Endothelial cell of umbilical vein (primary cell): ENCODE measurements around the gene MARF1. TPM values are rescaled to one million over a fixed set of nuclear protein-coding genes. Genes with fewer than 3 reads are reported as not detected.

Experiments
- BruUV-seq: library from RNA; stranded (reverse); fragments of 400-500 nt; replicated peaks from 2 replicates; lab custom pipeline; 2021; lab: Mats Ljungman, UMichigan
- CTCF ChIA-PET: fragments of 300-600, 350-600 bp; sonication (Branson Sonifier 250); formaldehyde crosslinking; loops from one replicate; lab custom pipeline; 2021; ENCODE audit warnings: antibody characterized with exemption, inconsistent platforms; lab: Charles Lee
- POLR2A ChIA-PET: fragments of 300-600, 350-600 bp; sonication (Branson Sonifier 250); formaldehyde crosslinking; loops from one replicate; lab custom pipeline; 2021; ENCODE audit warnings: antibody characterized with exemption, inconsistent platforms; lab: Charles Lee
- DNase-seq: peaks from one replicate; pipeline ENCODE4 v3.0.0-alpha.2; 2011; ENCODE audit warnings: low read depth, low spot score
- FAIRE-seq: peaks from 2 replicates; lab custom pipeline; 2011; peaks lifted over from hg19 to GRCh38; lab: Jason Lieb, UNC
- H2AFZ ChIP-seq: 2 replicates; pipeline ENCODE4 v1.6.0; 2012; ENCODE audit warnings: low read depth, low read length, control low read depth, inconsistent platforms
- H3K27ac ChIP-seq: 2 replicates; pipeline ENCODE4 v1.5.1; 2011; ENCODE audit warnings: low read depth, mild to moderate bottlenecking, control low read depth, low read length, moderate library complexity; ENCODE audit not compliant: insufficient read depth
- H3K27me3 ChIP-seq, 2 experiments: 2 replicates each; pipeline versions ENCODE4 v1.6.0 to v1.6.1; 2011; ENCODE audit warnings: low read length in 2 of 2, mixed read lengths in 1 of 2; ENCODE audit not compliant: control insufficient read depth in 2 of 2, insufficient read depth in 2 of 2
- H3K36me3 ChIP-seq, 2 experiments: 2 replicates in 1 of 2; 3 replicates in 1 of 2; pipeline ENCODE4 v1.5.1; 2011; ENCODE audit warnings: low read length in 2 of 2, mild to moderate bottlenecking in 1 of 2, moderate library complexity in 1 of 2; ENCODE audit not compliant: control insufficient read depth in 2 of 2, insufficient read depth in 2 of 2; ENCODE audit errors: extremely low read depth in 1 of 2
- H3K4me1 ChIP-seq: 3 replicates; pipeline ENCODE4 v1.5.1; 2011; ENCODE audit warnings: mild to moderate bottlenecking, low read length; ENCODE audit not compliant: control insufficient read depth, insufficient read depth; ENCODE audit errors: extremely low read depth
- H3K4me2 ChIP-seq: 2 replicates; pipeline ENCODE4 v1.6.1; 2011; ENCODE audit warnings: low read length, control low read depth, mixed read lengths; ENCODE audit not compliant: insufficient read depth
- H3K4me3 ChIP-seq, 3 experiments: fragments of 200-600 bp in 1 of 3; sonication (generic), shearing (Covaris generic) in 1 of 3; replicated peaks in 1 of 3; 2 replicates each; pipeline ENCODE4 v1.5.1; 2011 to 2016; ENCODE audit warnings: control low read depth in 3 of 3, low read length in 3 of 3, mild to moderate bottlenecking in 2 of 3, inconsistent platforms in 1 of 3, low read depth in 1 of 3, moderate library complexity in 1 of 3; ENCODE audit not compliant: insufficient read depth in 1 of 3
- H3K79me2 ChIP-seq: 2 replicates; pipeline ENCODE4 v1.6.0; 2012; ENCODE audit warnings: low read length, inconsistent platforms; ENCODE audit not compliant: control insufficient read depth, insufficient read depth
- H3K9ac ChIP-seq: replicated peaks from 2 replicates; pipeline ENCODE3; 2011; ENCODE audit warnings: low read length, control low read depth; ENCODE audit not compliant: insufficient read depth; ENCODE audit errors: extremely low read depth
- H3K9me1 ChIP-seq: replicated peaks from 3 replicates; pipeline ENCODE4 v1.6.0; 2011; ENCODE audit warnings: mild to moderate bottlenecking, low read length; ENCODE audit not compliant: control insufficient read depth, insufficient read depth; ENCODE audit errors: extremely low read depth
- H3K9me3 ChIP-seq: replicated peaks from 2 replicates; pipeline ENCODE4 v1.5.1; 2012; ENCODE audit warnings: low read length, inconsistent platforms; ENCODE audit not compliant: control insufficient read depth, insufficient read depth
- H4K20me1 ChIP-seq: replicated peaks from 2 replicates; pipeline ENCODE3; 2011; ENCODE audit warnings: mild to moderate bottlenecking, low read length; ENCODE audit not compliant: control insufficient read depth, insufficient read depth; ENCODE audit errors: extremely low read depth
- CTCF ChIP-seq, 2 donors: IDR thresholded peaks; 1 replicate in 1 of 2; 2 replicates in 1 of 2; pipeline ENCODE4 v1.5.1; 2011; ENCODE audit warnings: low read length in 2 of 2, mild to moderate bottlenecking in 2 of 2, moderate library complexity in 2 of 2, control low read depth in 1 of 2, inconsistent platforms in 1 of 2, low read depth in 1 of 2; ENCODE audit not compliant: insufficient read depth in 1 of 2; ENCODE audit errors: extremely low read depth in 1 of 2
- EZH2 ChIP-seq: IDR thresholded peaks from 2 replicates; pipeline ENCODE4 v1.6.1; 2012; ENCODE audit warnings: borderline replicate concordance, low read depth, mild to moderate bottlenecking, moderate library complexity, low read length, inconsistent platforms; ENCODE audit not compliant: severe bottlenecking
- FOS ChIP-seq: IDR thresholded peaks from 2 replicates; pipeline ENCODE4 v1.6.1; 2011; ENCODE audit warnings: mild to moderate bottlenecking, low read length, moderate library complexity, borderline replicate concordance; ENCODE audit not compliant: insufficient read depth
- GATA2 ChIP-seq: IDR thresholded peaks from 2 replicates; pipeline ENCODE4 v1.7.0; 2011; ENCODE audit warnings: low read depth, mild to moderate bottlenecking, moderate library complexity, mixed read lengths, low read length; ENCODE audit not compliant: insufficient read length, insufficient read depth
- JUN ChIP-seq: IDR thresholded peaks from 2 replicates; pipeline ENCODE4 v1.6.1; 2011; ENCODE audit warnings: borderline replicate concordance, low read depth; ENCODE audit not compliant: insufficient read length, insufficient read depth
- MAX ChIP-seq: IDR thresholded peaks from 2 replicates; pipeline ENCODE4 v1.6.1; 2011; ENCODE audit not compliant: insufficient read depth, insufficient read length
- MYC ChIP-seq: IDR thresholded peaks from one replicate; pipeline ENCODE4 v1.6.1; 2011; ENCODE audit warnings: mild to moderate bottlenecking, low read depth, low read length
- POLR2A ChIP-seq: IDR thresholded peaks from 2 replicates; pipeline ENCODE4 v1.6.1; 2012; ENCODE audit warnings: low read depth, mild to moderate bottlenecking, control low read depth, low read length
- POLR2AphosphoS5 ChIP-seq: IDR thresholded peaks from 2 replicates; pipeline ENCODE4 v1.6.1; 2012; ENCODE audit warnings: low read depth, mild to moderate bottlenecking, control low read depth, low read length, moderate library complexity; ENCODE audit not compliant: insufficient read depth
- dilution Hi-C: fragments of 300-500 bp; cut with MboI; formaldehyde crosslinking; loops from one replicate; pipeline ENCODE4 v1.15.0; 2019; ENCODE audit warnings: low sequenced_read_pairs; ENCODE audit not compliant: extremely low pct_ligation_motif_present
- intact Hi-C: fragments of 100-400 bp; cut with micrococcal nuclease; formaldehyde crosslinking; loops from one replicate; pipeline ENCODE4 v1.10.0; 2022
- polyA plus RNA-seq, 4 experiments: library from polyadenylated mRNA; depleted of rRNA in 3 of 4; stranded (reverse) in 3 of 4; unstranded in 1 of 4; fragments of >200 nt; gene quantifications; 2 replicates each; pipeline versions ENCODE4 v1.2.1 to v1.2.3, GENCODE V29; 2011 to 2012; ENCODE audit warnings: missing spikeins in 1 of 4
- total RNA-seq: library from RNA; stranded (reverse); gene quantifications from 2 replicates; pipeline ENCODE4 v1.2.3, GENCODE V29; 2021

The MARF1 gene
- total and polyA plus RNA-seq, 2 donors (not counting 3 experiments of a cell fraction or from before 2014, with no cell fraction given), result 14.6 to 58.5 TPM

GRCh38 chr16:15676506-15676905, 33.6 kb upstream of the MARF1 start:
- POLR2A ChIA-PET, result no interaction called here
- DNase-seq (no peak), FAIRE-seq (no peak)
- H3K4me2 ChIP-seq, result no peak overlapping the region
- peaks cover 22% of the 10 kb centered on the region for H3K79me2 ChIP-seq
- no peak overlapping the region for H3K27ac ChIP-seq
- H3K9me3 ChIP-seq, result no peaks in the 10 kb centered on the region
- no peak overlapping the region for H3K4me3 ChIP-seq
- dilution Hi-C loops (no loop called here), intact Hi-C loops (no loop called here)
- no peak overlapping the region for H3K9ac ChIP-seq
- peaks cover 21% of the 10 kb centered on the region for H3K4me1 ChIP-seq
- TF ChIP-seq GATA2 (no peak), POLR2AphosphoS5 (no peak), FOS (no peak), MAX (no peak), CTCF (IDR thresholded peaks at IDR 0.05; ENCODE audit: extremely low read depth in 1 of 2, insufficient read depth in 1 of 2, low read depth in 1 of 2, low read length in 2 of 2) (no peak), EZH2 (no peak), MYC (no peak), POLR2A (no peak), JUN (no peak)
- H2AFZ ChIP-seq, result no peak overlapping the region
- H3K9me1 ChIP-seq, result no peaks in the 10 kb centered on the region
- CTCF ChIA-PET, result no interaction called here
- peaks cover 3 to 10% of the 10 kb centered on the region in 2 experiments for H3K36me3 ChIP-seq
- BruUV-seq, result no TSS peak
- no peaks in the 10 kb centered on the region for H3K27me3 ChIP-seq
- H4K20me1 ChIP-seq, result no peaks in the 10 kb centered on the region
